Spleen (tissue), 11 donors: Measurements from ENCODE around the gene CXCL14. TPM values are rescaled to one million over a fixed set of nuclear protein-coding genes. Genes with fewer than 3 reads are reported as not detected.
A peak's percentile ranks its signal among the peaks of the same experiment; 100 is the strongest.

Experiments
- DNase-seq: peaks from one replicate; pipeline ENCODE4 v3.0.0-alpha.2; 2020
- H3K27ac ChIP-seq, 8 donors: fragments of 200-600 bp; sonication (generic) in 7 of 8; 1 replicate in 4 of 8; 2 replicates in 4 of 8; pipeline versions ENCODE4 v1.5.0 to v1.8.0; 2016 to 2021; ENCODE audit warnings: inconsistent platforms in 4 of 8, mild to moderate bottlenecking in 4 of 8, moderate library complexity in 1 of 8
- H3K27me3 ChIP-seq, 7 donors: fragments of 200-600 bp; sonication (generic) in 6 of 7; replicated peaks in 1 of 7; 1 replicate in 4 of 7; 2 replicates in 3 of 7; pipeline versions ENCODE4 v1.5.0 to v1.8.0; 2016 to 2021; ENCODE audit warnings: inconsistent platforms in 3 of 7, mild to moderate bottlenecking in 1 of 7
- H3K36me3 ChIP-seq, 6 donors: fragments of 200-600 bp; sonication (generic) in 5 of 6; 1 replicate in 4 of 6; 2 replicates in 2 of 6; pipeline versions ENCODE4 v1.5.0 to v1.8.0; 2016 to 2021; ENCODE audit warnings: inconsistent platforms in 2 of 6
- H3K4me1 ChIP-seq, 6 donors: fragments of 200-600 bp; sonication (generic) in 5 of 6; 1 replicate in 3 of 6; 2 replicates in 3 of 6; pipeline versions ENCODE4 v1.5.0 to v1.8.0; 2016 to 2021; ENCODE audit warnings: inconsistent platforms in 3 of 6
- H3K4me3 ChIP-seq, 8 donors: fragments of 200-600 bp; sonication (generic) in 7 of 8; 1 replicate in 4 of 8; 2 replicates in 4 of 8; pipeline versions ENCODE4 v1.5.0 to v1.8.0; 2016 to 2021; ENCODE audit warnings: inconsistent platforms in 4 of 8, mild to moderate bottlenecking in 4 of 8, moderate library complexity in 2 of 8
- H3K9me3 ChIP-seq, 8 donors: fragments of 200-600 bp; sonication (generic) in 7 of 8; 1 replicate in 4 of 8; 2 replicates in 4 of 8; pipeline versions ENCODE4 v1.5.0 to v1.8.0; 2016 to 2021; ENCODE audit warnings: inconsistent platforms in 4 of 8
- POLR2A ChIP-seq, 3 donors: fragments of 450-650 bp; IDR thresholded peaks; one replicate each; pipeline ENCODE4 v1.5.1; 2017; ENCODE audit warnings: antibody characterized with exemption in 3 of 3, mild to moderate bottlenecking in 1 of 3
- POLR2AphosphoS5 ChIP-seq, 3 donors: sonication (generic); formaldehyde crosslinking; IDR thresholded peaks; one replicate each; pipeline ENCODE4 v1.5.1; 2017; ENCODE audit warnings: antibody characterized with exemption in 3 of 3
- WGBS, 5 donors: extraction: QIAGEN DNeasy Blood & Tissue Kit in 3 of 5; methylation state at CpG; one replicate each; pipeline versions ENCODE4 v1.1.5 to v1.1.7; 2013 to 2018; 5-methylcytosine and 5-hydroxymethylcytosine counted together
- intact Hi-C: fragments of 100-400 bp; cut with DNase I; formaldehyde crosslinking; loops from one replicate; pipeline ENCODE4 v1.15.0; 2023; ENCODE audit warnings: low total_unique reads
- polyA plus RNA-seq, 3 donors: library from polyadenylated mRNA; stranded (reverse); fragments of 200-250 nt; gene quantifications; one replicate each; pipeline ENCODE4 v1.2.1, GENCODE V29; 2013
- total RNA-seq, 7 donors: library from RNA; depleted of rRNA in 3 of 7; stranded (reverse); fragments of >200 nt in 3 of 7; fragmentation: NEBNext Ultra II Directional in 4 of 7; extraction: Animal tissue kit (Norgen Biotek cat#: 25700) in 4 of 7; gene quantifications; one replicate each; pipeline versions ENCODE4 v1.1.0 to v1.2.1, GENCODE V29; 2016 to 2021
- TF ChIP-seq, protein P1 (sequence below), 11 experiments: fragments of 200-600 bp in 7 of 11; fragments of 450-650 bp in 4 of 11; sonication (generic) in 4 of 11; IDR thresholded peaks in 8 of 11; conservative IDR thresholded peaks in 3 of 11; 1 replicate in 7 of 11; 2 replicates in 4 of 11; pipeline versions ENCODE4 v1.4.0 to v1.8.0; 2016 to 2021; ENCODE audit warnings: antibody characterized with exemption in 11 of 11, inconsistent platforms in 4 of 11, mild to moderate bottlenecking in 1 of 11
- donor health status: healthy with polysubstance abuse.
- donor health status: DM: no; HTN: no; CAD: no; lungs with moderate emphysema.
- donor health status: DM: no; HTN: no; CAD: no.
- donor health status: Bipolar disorder and iron deficiency.
- donor health status: healthy.
- donor health status: DM: no; HTN: no; CAD: no.
- donor health status: DM: yes; HTN: yes; CAD: no.

CXCL14 gene
- total and polyA plus RNA-seq, 10 donors = 10.3 to 67.1 (median 43.5) TPM

DNA sequence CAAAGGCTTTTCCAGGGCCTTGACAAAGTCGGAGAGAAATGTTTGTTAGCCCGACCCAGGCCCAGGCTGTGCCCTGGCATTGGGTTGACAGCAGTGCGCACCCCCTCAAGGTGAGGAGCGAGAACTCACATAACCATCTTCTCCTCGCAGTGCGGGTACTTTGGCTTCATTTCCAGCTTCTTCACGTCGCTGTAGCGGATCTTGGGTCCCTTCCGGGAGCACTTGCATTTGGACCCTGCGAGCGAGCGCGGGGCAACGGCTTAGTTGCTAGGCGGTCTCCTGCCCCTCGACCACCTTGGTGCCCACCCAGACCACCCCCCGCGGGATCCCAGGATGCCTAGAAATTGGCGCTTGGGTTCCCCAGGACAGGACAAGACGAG, 496 bp downstream of the CXCL14 start:
- intact Hi-C loops = no loop called here
- no peaks in the 10 kb centered on the region for H3K36me3 ChIP-seq
- H3K4me3 ChIP-seq = peak overlapping the region; percentile 18 to 59 (median 30)
- no peak for DNase-seq
- TF ChIP-seq, protein P1, sequence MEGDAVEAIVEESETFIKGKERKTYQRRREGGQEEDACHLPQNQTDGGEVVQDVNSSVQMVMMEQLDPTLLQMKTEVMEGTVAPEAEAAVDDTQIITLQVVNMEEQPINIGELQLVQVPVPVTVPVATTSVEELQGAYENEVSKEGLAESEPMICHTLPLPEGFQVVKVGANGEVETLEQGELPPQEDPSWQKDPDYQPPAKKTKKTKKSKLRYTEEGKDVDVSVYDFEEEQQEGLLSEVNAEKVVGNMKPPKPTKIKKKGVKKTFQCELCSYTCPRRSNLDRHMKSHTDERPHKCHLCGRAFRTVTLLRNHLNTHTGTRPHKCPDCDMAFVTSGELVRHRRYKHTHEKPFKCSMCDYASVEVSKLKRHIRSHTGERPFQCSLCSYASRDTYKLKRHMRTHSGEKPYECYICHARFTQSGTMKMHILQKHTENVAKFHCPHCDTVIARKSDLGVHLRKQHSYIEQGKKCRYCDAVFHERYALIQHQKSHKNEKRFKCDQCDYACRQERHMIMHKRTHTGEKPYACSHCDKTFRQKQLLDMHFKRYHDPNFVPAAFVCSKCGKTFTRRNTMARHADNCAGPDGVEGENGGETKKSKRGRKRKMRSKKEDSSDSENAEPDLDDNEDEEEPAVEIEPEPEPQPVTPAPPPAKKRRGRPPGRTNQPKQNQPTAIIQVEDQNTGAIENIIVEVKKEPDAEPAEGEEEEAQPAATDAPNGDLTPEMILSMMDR (IDR thresholded peaks at IDR 0.05 in 8 of 11, conservative IDR thresholded peaks at IDR 0.05 in 3 of 11) = no peak
- TF ChIP-seq POLR2A (IDR thresholded peaks at IDR 0.05) (no peak), POLR2AphosphoS5 (IDR thresholded peaks at IDR 0.05) (no peak)
- peaks cover 0 to 18% (median 7%) of the 10 kb centered on the region in 6 donors for H3K4me1 ChIP-seq
- H3K9me3 ChIP-seq = no peaks in the 10 kb centered on the region
- 8 to 22% (median 10%) methylated on average over 6 to 21 of the region's 21 CpGs for WGBS, 5 donors
- H3K27ac ChIP-seq = peak overlapping the region in 5 of 8 donors; percentile 25 to 70 (median 64)
- peaks cover 0 to 77% (median 40%) of the 10 kb centered on the region in 7 donors for H3K27me3 ChIP-seq

DNA sequence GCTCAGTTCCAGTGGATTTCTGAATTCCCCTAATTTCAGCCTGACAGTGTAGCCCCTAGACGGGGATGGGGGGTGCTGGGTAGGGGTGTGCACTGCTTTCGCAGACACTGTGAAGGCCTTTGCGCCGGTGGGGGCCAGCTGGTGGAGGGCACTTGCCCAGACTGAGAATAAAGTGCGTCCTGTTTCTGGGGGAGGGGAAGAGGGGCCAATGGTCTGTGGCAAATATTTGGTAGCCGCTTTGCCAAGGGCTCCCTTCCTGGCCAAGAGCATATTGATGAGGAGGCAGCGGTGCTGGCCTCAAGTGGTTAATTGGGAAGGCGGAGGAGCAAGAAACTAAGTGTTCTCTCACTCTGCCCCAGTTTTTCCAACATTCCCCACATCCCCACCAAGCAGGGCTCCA, 1.4 kb downstream of the CXCL14 start:
- no peaks in the 10 kb centered on the region for H3K36me3 ChIP-seq
- WGBS, 5 donors = 42 to 57% (median 44%) methylated on average over 8 of the region's 8 CpGs
- peak overlapping the region in 2 of 8 donors; percentile 40 to 64 for H3K27ac ChIP-seq
- intact Hi-C loops = no loop called here
- DNase-seq = no peak
- H3K4me1 ChIP-seq = peaks cover 0 to 18% (median 7%) of the 10 kb centered on the region in 6 donors
- TF ChIP-seq POLR2AphosphoS5 (IDR thresholded peaks at IDR 0.05) = no peak
- TF ChIP-seq, protein P1 (IDR thresholded peaks at IDR 0.05 in 8 of 11, conservative IDR thresholded peaks at IDR 0.05 in 3 of 11) = no peak
- TF ChIP-seq POLR2A (IDR thresholded peaks at IDR 0.05) = no peak
- H3K9me3 ChIP-seq = no peaks in the 10 kb centered on the region
- H3K4me3 ChIP-seq = peak overlapping the region in 6 of 8 donors; percentile 22 to 59 (median 31)
- H3K27me3 ChIP-seq = peaks cover 0 to 72% (median 40%) of the 10 kb centered on the region in 7 donors

GRCh38 chr5:135576075-135576599, 2.7 kb downstream of the CXCL14 start:
- peaks cover 0 to 18% (median 7%) of the 10 kb centered on the region in 6 donors for H3K4me1 ChIP-seq
- 40 to 65% (median 56%) methylated on average over 6 of the region's 6 CpGs for WGBS, 5 donors
- H3K27me3 ChIP-seq = peaks cover 0 to 68% (median 36%) of the 10 kb centered on the region in 7 donors
- H3K4me3 ChIP-seq = peak overlapping the region in 1 of 8 donors; percentile 31
- no peaks in the 10 kb centered on the region for H3K36me3 ChIP-seq
- intact Hi-C loops = no loop called here
- no peak for TF ChIP-seq POLR2A (IDR thresholded peaks at IDR 0.05)
- TF ChIP-seq, protein P1 (IDR thresholded peaks at IDR 0.05 in 8 of 11, conservative IDR thresholded peaks at IDR 0.05 in 3 of 11) = no peak
- DNase-seq = no peak
- H3K9me3 ChIP-seq = no peaks in the 10 kb centered on the region
- H3K27ac ChIP-seq = peak overlapping the region in 2 of 8 donors; percentile 3 to 27

- intact Hi-C loops = no loop called here
- Histone ChIP-seq H3K27ac (peak overlapping the region in 1 of 8 donors; percentile 23), H3K9me3 (no peaks in the 10 kb centered on the region), H3K4me1 (peaks cover 0 to 16% (median 7%) of the 10 kb centered on the region in 6 donors), H3K4me3 (no peak overlapping the region), H3K36me3 (no peaks in the 10 kb centered on the region), H3K27me3 (peaks cover 0 to 68% (median 25%) of the 10 kb centered on the region in 7 donors)
- TF ChIP-seq POLR2A (IDR thresholded peaks at IDR 0.05) = no peak
- no peak for TF ChIP-seq POLR2AphosphoS5 (IDR thresholded peaks at IDR 0.05)
- TF ChIP-seq, protein P1 (IDR thresholded peaks at IDR 0.05 in 8 of 11, conservative IDR thresholded peaks at IDR 0.05 in 3 of 11) = no peak
- DNase-seq = no peak
- 88 to 96% (median 91%) methylated on average over 10 of the region's 10 CpGs for WGBS, 5 donors
Measured at GRCh38 chr5:135574493-135574892, 4.3 kb downstream of the CXCL14 start.
